Muscle layer of duodenum (tissue), 2 donors: ENCODE data around the gene FAM89A.
"Not testable (repeated sequence)": the region's sequence is repeated elsewhere in the genome, so short reads cannot be mapped to it uniquely, and the experiment has no call there.

Experiments used
- H3K27ac ChIP-seq: one replicate; pipeline ENCODE4 v1.7.0; 2013; ENCODE audit warnings: mild to moderate bottlenecking, low read length
- H3K27me3 ChIP-seq: one replicate; pipeline ENCODE4 v1.7.0; 2013; ENCODE audit warnings: low read depth, mild to moderate bottlenecking, control low read depth, low read length
- H3K36me3 ChIP-seq, 2 donors: one replicate each; pipeline ENCODE4 v1.7.0; 2013; ENCODE audit warnings: low read length in 2 of 2, control low read depth in 1 of 2, mild to moderate bottlenecking in 1 of 2; ENCODE audit not compliant: insufficient read depth in 2 of 2, control insufficient read depth in 1 of 2
- H3K4me1 ChIP-seq, 2 donors: one replicate each; pipeline ENCODE4 v1.7.0; 2013; ENCODE audit warnings: low read length in 2 of 2, mild to moderate bottlenecking in 2 of 2, control low read depth in 1 of 2, moderate library complexity in 1 of 2; ENCODE audit not compliant: insufficient read depth in 2 of 2, control insufficient read depth in 1 of 2
- H3K4me3 ChIP-seq, 2 donors: one replicate each; pipeline ENCODE4 v1.7.0; 2013; ENCODE audit warnings: low read length in 2 of 2, low read depth in 1 of 2, mild to moderate bottlenecking in 1 of 2
- H3K9me3 ChIP-seq, 2 donors: one replicate each; pipeline ENCODE4 v1.7.0; 2013; ENCODE audit warnings: low read length in 2 of 2, control low read depth in 1 of 2, mild to moderate bottlenecking in 1 of 2; ENCODE audit not compliant: control insufficient read depth in 1 of 2
- donor health status: healthy.

The FAM89A gene

DNA sequence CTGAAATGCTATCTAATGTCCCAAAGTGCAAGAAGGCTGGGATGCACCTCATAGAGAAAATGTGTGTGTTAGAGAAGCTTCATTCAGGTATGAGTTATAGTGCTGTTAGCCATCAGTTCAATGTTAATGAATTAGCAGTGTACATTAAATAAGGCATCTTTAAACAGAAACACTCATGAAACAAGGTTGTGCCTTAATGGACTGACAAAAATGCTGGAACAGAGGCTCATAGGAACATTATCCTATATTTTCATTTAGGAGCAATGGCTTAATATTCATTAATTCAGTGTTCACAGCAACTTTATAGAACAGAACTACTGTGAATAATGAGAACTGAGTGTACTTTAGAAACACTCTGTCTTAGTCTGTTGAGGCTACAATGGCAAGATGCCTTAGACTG, 15.2 kb upstream of the FAM89A start:
- no peaks in the 10 kb centered on the region for H3K9me3 ChIP-seq
- H3K27me3 ChIP-seq, result no peaks in the 10 kb centered on the region
- H3K36me3 ChIP-seq, result no peaks in the 10 kb centered on the region
- no peak overlapping the region for H3K27ac ChIP-seq
- H3K4me3 ChIP-seq, result no peak overlapping the region
- H3K4me1 ChIP-seq, result peaks cover 0 to 5% of the 10 kb centered on the region in 2 donors

DNA sequence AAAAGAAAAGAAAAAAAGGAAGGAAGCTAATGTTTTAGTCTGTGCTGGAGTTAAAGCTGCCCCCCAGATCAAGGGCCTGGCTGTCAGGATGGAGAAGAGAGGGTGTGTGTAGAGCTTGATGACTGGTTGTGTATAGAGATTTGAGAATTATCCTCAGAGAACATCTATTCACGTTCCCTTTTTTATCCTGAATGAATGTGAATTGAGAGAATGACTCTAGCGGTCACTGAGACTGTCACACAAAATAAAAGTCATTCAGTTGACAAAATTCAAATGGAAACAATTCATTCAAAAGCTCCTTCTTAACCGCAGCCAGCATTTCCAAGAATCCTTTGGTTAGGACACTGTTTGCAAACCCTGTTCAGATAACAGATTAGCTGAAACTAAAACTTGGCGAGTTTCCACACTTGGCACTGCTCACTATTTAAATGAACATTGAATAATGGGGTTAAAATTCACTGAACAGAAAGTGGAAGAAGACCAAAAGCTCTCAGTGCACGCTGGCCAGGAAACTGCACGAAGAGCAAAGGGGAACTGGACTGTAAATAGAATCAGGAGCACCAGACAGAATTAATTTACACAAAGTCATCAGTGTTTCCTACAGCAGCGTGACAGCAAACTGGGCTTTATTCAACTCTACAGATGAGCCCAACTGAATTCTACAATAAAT, 13.6 kb upstream of the FAM89A start:
- no peaks in the 10 kb centered on the region for H3K9me3 ChIP-seq
- peaks cover 0 to 5% of the 10 kb centered on the region in 2 donors for H3K4me1 ChIP-seq
- no peak overlapping the region for H3K27ac ChIP-seq
- H3K27me3 ChIP-seq, result no peaks in the 10 kb centered on the region
- H3K36me3 ChIP-seq, result no peaks in the 10 kb centered on the region
- H3K4me3 ChIP-seq, result peak overlapping the region; percentile 41 to 55

DNA sequence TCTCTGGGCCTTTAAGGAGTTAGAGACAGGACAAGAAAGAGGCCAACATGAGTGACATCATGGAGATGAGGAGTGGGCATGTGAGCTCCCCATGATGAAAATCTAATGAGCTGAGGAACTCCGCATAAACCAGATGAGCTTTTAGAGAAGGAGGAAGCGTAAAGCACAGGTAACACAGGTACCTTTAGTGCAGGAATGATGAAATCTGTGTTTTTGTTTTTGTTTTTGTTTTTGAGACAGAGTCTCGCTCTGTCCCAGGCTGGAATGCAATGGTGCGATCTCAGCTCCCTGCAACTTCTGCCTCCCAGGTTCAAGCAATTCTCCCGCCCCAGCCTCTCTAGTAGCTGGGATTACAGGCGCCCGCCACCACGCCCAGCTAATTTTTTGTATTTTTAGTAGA, 12.7 kb upstream of the FAM89A start:
- Histone ChIP-seq H3K9me3 (no peaks in the 10 kb centered on the region), H3K4me1 (peaks cover 0 to 5% of the 10 kb centered on the region in 2 donors), H3K27me3 (no peaks in the 10 kb centered on the region), H3K36me3 (no peaks in the 10 kb centered on the region), H3K27ac (no peak overlapping the region), H3K4me3 (no peak overlapping the region)

DNA sequence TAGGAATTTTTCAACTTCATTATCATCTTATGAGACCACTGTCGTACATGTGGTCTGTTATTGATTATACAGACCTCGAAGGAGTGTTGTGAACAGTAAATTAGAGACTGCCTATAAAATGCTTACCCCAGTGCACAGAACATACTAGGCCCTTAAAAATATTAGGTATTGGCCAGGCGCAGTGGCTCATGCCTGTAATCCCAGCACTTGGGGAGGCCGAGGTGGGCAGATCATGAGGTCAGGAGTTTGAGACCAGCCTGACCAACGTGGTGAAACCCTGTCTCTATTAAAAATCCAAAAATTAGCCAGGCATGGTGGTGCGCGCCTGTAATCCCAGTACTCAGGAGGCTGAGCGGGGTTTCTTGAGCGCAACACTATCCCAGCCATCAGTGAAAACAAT, 10.9 kb upstream of the FAM89A start:
- H3K27me3 ChIP-seq, H3K36me3 ChIP-seq: not testable (repeated sequence)

DNA sequence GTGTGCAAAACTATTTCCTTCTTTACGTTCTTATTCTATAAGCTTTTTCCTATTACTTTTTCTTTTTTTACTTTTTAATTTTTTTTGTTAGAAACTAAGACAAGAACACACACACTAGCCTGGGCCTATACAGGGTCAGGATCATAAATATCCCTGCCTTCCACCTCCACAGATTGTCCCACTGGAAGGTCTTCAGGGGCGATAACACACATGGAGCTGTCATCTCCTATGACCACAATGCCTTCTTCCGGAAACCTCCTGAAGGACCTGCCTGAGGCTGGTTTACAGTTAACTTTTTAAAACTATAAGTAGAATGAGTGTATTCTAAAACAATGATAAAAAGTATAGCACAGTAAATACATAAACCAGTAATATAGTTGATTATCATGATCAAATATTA, 10.3 kb upstream of the FAM89A start:
- Histone ChIP-seq H3K9me3 (no peaks in the 10 kb centered on the region), H3K27me3 (no peaks in the 10 kb centered on the region), H3K4me3 (no peak overlapping the region), H3K36me3 (no peaks in the 10 kb centered on the region), H3K4me1 (peaks cover 0 to 5% of the 10 kb centered on the region in 2 donors), H3K27ac (no peak overlapping the region)

More for the DNA sequence above, 10.9 kb upstream of the FAM89A start:
- not testable (repeated sequence) for H3K27ac ChIP-seq, H3K9me3 ChIP-seq, H3K4me1 ChIP-seq, H3K4me3 ChIP-seq

DNA sequence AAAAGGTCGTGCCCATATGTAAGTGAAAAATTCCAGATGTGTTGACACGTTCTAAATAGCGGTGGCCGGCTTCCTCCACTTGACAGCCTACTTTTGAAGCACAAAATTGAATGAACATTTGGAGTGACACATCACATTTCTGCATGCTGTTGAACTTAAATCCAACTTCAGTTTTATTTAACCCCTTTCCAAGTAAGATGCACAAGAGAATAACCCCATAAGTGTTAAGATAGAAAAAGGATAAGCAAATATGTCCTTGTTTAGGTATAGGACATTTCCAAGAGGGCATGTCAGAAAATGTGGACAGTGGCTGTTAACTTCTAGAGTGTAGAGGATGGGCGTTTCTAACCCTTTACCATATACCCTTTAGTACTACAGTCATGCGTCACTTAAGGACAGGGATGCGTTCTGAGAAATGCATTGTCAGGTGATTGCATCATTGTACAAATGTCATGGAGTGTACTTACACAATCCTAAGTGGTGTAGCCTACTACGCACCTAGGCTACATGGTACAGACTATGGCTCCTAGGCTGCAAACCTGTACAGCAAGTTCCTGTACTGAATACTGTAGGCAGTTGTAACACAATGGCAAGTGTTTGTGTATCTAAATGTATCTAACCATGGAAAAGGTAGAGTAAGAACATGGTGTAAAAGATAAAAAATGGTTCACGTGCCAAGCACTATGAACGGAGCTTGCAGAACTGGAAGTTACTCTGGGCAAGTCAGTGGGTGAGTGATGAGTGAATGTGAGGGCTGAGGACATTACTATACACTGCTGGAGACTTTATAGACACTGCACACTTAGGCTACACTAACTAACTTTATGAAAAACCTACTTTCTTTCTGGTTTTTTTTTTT, 9.3 kb upstream of the FAM89A start:
- H3K4me3 ChIP-seq, result no peak overlapping the region
- H3K27ac ChIP-seq, result no peak overlapping the region
- no peaks in the 10 kb centered on the region for H3K27me3 ChIP-seq
- H3K36me3 ChIP-seq, result no peaks in the 10 kb centered on the region
- H3K9me3 ChIP-seq, result peaks cover 5 to 7% of the 10 kb centered on the region in 2 donors
- peaks cover 0 to 5% of the 10 kb centered on the region in 2 donors for H3K4me1 ChIP-seq

DNA sequence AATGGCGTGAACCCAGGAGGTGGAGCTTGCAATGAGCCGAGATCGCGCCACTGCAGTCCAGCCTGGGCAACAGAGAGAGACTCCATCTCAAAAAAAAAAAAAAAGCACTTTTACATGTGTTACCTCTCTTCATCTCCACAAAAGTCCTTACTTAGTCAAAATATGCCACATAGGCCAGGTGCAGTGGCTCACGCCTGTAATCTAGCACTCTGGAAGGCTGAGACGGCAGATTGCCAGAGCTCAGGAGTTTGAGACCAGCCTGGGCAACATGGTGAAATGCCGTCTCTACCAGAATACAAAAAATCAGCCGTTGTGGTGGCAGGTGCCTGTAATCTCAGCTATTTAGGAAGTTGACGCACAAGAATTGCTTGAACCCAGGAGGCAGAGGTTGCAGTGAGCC, 8.4 kb upstream of the FAM89A start:
- not testable (repeated sequence) for H3K4me1 ChIP-seq, H3K27me3 ChIP-seq, H3K36me3 ChIP-seq, H3K27ac ChIP-seq, H3K4me3 ChIP-seq, H3K9me3 ChIP-seq

DNA sequence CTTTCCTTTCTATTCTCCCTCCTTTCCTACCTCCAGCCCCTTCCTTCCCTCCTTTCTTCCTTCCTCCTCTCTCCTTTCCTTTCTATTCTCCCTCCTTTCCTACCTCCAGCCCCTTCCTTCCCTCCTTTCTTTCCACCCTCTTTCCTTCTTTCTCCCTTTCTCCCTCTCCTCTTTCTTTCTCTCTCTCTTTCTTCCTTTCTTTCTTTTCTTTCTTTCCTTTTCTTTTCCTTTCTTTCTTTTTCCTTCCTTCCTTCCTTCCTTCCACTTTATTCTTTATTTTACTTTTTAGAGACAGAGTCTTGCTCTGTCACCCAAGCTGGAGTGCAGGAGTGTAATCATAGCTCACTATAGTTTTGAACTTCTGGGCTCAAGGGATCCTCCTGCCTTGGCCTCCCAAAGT, 7.5 kb upstream of the FAM89A start:
- H3K9me3 ChIP-seq, result not testable (repeated sequence)

DNA sequence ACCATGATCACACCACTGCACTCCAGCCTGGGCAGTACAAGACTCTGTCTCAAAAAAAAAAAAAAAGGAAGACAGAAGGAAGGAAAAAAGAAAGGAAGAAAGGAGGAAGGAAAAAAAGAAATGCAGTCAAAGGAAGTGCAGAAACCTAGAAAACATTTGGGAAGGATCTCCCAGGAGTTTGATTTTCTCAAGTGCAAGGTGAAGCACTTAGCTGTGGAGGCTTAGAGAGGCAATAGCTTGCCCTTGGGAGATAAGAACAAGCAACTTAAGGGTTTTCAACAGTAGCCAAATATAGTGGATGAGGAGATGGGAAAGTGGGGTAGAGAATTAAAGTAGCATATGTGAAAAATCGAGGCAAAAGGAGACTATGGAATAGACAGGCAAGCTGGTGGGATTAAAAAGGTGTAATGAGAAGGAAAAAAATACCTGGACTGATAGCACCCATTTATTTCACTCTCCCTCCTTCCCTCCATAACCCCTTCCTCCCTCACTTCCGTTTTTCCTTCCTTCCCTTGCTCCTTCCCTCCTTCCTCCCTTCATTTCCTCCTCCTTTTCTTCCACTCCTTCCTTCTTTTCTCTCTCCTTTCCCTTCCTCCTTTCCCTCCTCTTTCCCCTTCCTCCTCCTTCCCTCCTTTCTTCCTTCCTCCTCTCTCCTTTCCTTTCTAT, 6.8 kb upstream of the FAM89A start:
- H3K27ac ChIP-seq, result no peak overlapping the region
- H3K4me3 ChIP-seq, result no peak overlapping the region
- H3K36me3 ChIP-seq, result no peaks in the 10 kb centered on the region
- H3K9me3 ChIP-seq, result peaks cover 6 to 7% of the 10 kb centered on the region in 2 donors
- no peaks in the 10 kb centered on the region for H3K27me3 ChIP-seq
- no peaks in the 10 kb centered on the region for H3K4me1 ChIP-seq

More for the DNA sequence above, 7.5 kb upstream of the FAM89A start:
- H3K4me3 ChIP-seq, H3K27me3 ChIP-seq, H3K4me1 ChIP-seq, H3K36me3 ChIP-seq, H3K27ac ChIP-seq: not testable (repeated sequence)

DNA sequence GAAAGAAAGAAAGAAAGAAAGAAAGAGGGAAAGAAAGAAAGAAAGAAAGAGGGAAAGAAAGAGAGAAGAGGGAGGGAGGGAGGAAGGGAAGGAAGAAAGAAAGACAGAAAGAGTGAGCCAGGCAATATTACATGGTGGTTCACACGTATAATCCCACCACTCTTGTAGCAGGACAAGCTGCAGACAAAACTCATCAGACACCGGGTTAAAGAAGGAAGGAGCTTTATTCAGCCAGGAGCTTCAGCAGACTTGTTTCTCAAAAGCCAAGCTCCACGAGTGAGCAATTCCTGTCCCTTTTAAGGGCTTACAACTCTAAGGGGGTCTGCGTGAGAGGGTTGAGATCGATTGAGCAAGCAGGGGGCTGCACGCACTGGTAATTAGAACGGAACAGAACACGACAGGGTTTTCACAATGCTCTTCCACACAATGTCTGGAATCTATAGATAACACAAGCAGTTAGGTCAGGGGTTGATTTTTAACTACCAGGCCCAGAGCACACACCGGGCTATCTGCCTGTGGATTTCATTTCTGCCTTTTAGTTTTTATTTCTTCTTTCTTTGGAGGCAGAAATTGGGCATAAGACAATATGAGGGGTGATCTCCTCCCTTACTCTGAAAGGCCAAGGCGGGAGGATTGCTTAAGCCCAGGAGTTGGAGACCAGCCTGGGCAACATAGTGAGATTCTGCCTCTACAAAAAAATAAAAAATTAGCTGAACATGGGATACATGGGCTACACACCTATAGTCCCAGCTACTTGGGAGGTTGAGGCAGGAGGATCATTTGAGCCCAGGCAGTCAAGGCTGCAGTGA, 6.1 kb upstream of the FAM89A start:
- H3K9me3 ChIP-seq, H3K4me3 ChIP-seq, H3K4me1 ChIP-seq, H3K36me3 ChIP-seq, H3K27ac ChIP-seq, H3K27me3 ChIP-seq: not testable (repeated sequence)

DNA sequence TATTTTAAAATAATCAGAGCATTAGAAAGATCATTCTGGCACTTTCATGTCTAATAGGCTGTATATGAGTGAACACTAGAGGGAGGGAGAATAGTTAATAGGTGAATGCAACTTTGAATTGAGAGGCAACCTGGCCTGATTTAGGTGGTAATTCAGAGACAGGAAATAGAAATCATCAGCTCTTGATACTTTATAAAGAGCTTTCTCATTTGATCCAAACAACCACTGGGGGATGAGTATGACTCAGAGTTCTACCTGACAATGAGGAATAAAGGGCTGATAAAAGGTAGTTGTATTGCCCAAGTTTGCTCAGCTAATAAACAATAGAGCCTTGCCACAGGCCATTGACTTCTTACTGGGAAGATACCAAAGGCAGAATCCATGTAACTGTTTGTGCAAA, 5.2 kb upstream of the FAM89A start:
- peaks cover 6 to 7% of the 10 kb centered on the region in 2 donors for H3K9me3 ChIP-seq
- no peaks in the 10 kb centered on the region for H3K36me3 ChIP-seq
- H3K4me1 ChIP-seq, result peaks cover 0 to 11% of the 10 kb centered on the region in 2 donors
- H3K4me3 ChIP-seq, result no peak overlapping the region
- H3K27me3 ChIP-seq, result no peaks in the 10 kb centered on the region
- no peak overlapping the region for H3K27ac ChIP-seq
